D721Med (cell line): ENCODE measurements around the gene BCOR.

ENCODE experiments used
- DNase-seq: peaks from one replicate; pipeline ENCODE4 v3.0.0; 2011; ENCODE audit warnings: low spot score; ENCODE audit not compliant: insufficient read length
- FAIRE-seq: peaks from 2 replicates; lab custom pipeline; 2011; peaks lifted over from hg19 to GRCh38; lab: Jason Lieb, UNC
- CTCF ChIP-seq: IDR thresholded peaks from 2 replicates; pipeline ENCODE4 v1.5.1; 2012; ENCODE audit warnings: mild to moderate bottlenecking, control low read depth; ENCODE audit not compliant: insufficient read depth; ENCODE audit errors: missing control alignments

BCOR gene

GRCh38 chrX:40003428-40004245 is 94.1 kb downstream of the BCOR start:
- no peak for TF ChIP-seq CTCF
- DNase-seq = no peak
- no peak for FAIRE-seq

GRCh38 chrX:40003071-40003427 is 94.7 kb downstream of the BCOR start:
- no peak for DNase-seq
- TF ChIP-seq CTCF = no peak
- FAIRE-seq = no peak
